ENCODE results near the gene CARHSP1.

The CARHSP1 gene

GRCh38 chr16:8849411-8850011 lies 19.3 kb downstream of the CARHSP1 start:
- Histone ChIP-seq H4K91ac (ENCODE audit: low read length) (peak overlapping the region; percentile 48), H3K4me3 (ENCODE audit: insufficient read depth in 1 of 2, low read depth in 1 of 2, low read length in 2 of 2) (no peak overlapping the region), H2AFZ (ENCODE audit: low read depth, low read length) (no peak overlapping the region), H3K4me1 (ENCODE audit: control insufficient read depth, insufficient read depth, low read depth, low read length) (peaks cover 36% of the 10 kb centered on the region), H3K36me3 (ENCODE audit: control insufficient read depth in 1 of 2, insufficient read depth in 2 of 2, low read depth in 1 of 2, low read length in 2 of 2) (peaks cover 78 to 80% of the 10 kb centered on the region in 2 experiments), H3K9ac (ENCODE audit: low read length) (peak overlapping the region; percentile 48), H3K4me2 (ENCODE audit: low read length, poor library complexity, severe bottlenecking) (no peak overlapping the region), H3K18ac (ENCODE audit: low read depth in 1 of 2, low read length in 2 of 2) (peak overlapping the region; percentile 38 to 92), H3K79me1 (replicated peaks; ENCODE audit: low read length, poor library complexity, severe bottlenecking) (peaks cover 12% of the 10 kb centered on the region), H3K14ac (ENCODE audit: low read length in 2 of 2) (peak overlapping the region in 1 of 2 experiments; percentile 91), H3K9me3 (ENCODE audit: control insufficient read depth, low read length) (no peaks in the 10 kb centered on the region), H3K4ac (ENCODE audit: low read depth in 1 of 2, low read length in 2 of 2) (peak overlapping the region; percentile 16 to 34), H2BK120ac (ENCODE audit: low read depth, low read length) (peak overlapping the region; percentile 35), H3K27ac (ENCODE audit: low read length, poor library complexity, severe bottlenecking) (peak overlapping the region; percentile 72), H3K23ac (ENCODE audit: low read length in 2 of 2) (no peak overlapping the region), H2BK12ac (ENCODE audit: low read length in 2 of 2) (peak overlapping the region; percentile 18 to 65), H2BK15ac (ENCODE audit: low read depth, poor library complexity, severe bottlenecking) (peak overlapping the region; percentile 86), H2BK5ac (ENCODE audit: low read depth, low read length, poor library complexity, severe bottlenecking) (no peak overlapping the region), H2AK5ac (ENCODE audit: low read length, severe bottlenecking) (peak overlapping the region; percentile 78), H3K27me3 (ENCODE audit: control insufficient read depth in 1 of 2, insufficient read depth in 1 of 2, low read length in 2 of 2) (no peaks in the 10 kb centered on the region), H4K8ac (ENCODE audit: low read length) (peak overlapping the region; percentile 47)
- DNase-seq, result peak; percentile 88
- 60% methylated on average over 18 of the region's 19 CpGs for WGBS

- Histone ChIP-seq H2AFZ (ENCODE audit: low read depth, low read length) (no peak overlapping the region), H2BK5ac (ENCODE audit: low read depth, low read length, poor library complexity, severe bottlenecking) (no peak overlapping the region), H3K4me1 (ENCODE audit: control insufficient read depth, insufficient read depth, low read depth, low read length) (peaks cover 33% of the 10 kb centered on the region), H4K91ac (ENCODE audit: low read length) (peak overlapping the region; percentile 0), H3K18ac (ENCODE audit: low read depth in 1 of 2, low read length in 2 of 2) (peak overlapping the region; percentile 38 to 58), H3K27me3 (ENCODE audit: control insufficient read depth in 1 of 2, insufficient read depth in 1 of 2, low read length in 2 of 2) (no peaks in the 10 kb centered on the region), H2AK5ac (ENCODE audit: low read length, severe bottlenecking) (no peak overlapping the region), H3K23ac (ENCODE audit: low read length in 2 of 2) (peak overlapping the region in 1 of 2 experiments; percentile 48), H3K36me3 (ENCODE audit: control insufficient read depth in 1 of 2, insufficient read depth in 2 of 2, low read depth in 1 of 2, low read length in 2 of 2) (peaks cover 74 to 75% of the 10 kb centered on the region in 2 experiments), H3K27ac (ENCODE audit: low read length, poor library complexity, severe bottlenecking) (peak overlapping the region; percentile 72), H3K9me3 (ENCODE audit: control insufficient read depth, low read length) (no peaks in the 10 kb centered on the region), H3K4me3 (ENCODE audit: insufficient read depth in 1 of 2, low read depth in 1 of 2, low read length in 2 of 2) (no peak overlapping the region), H3K4ac (ENCODE audit: low read depth in 1 of 2, low read length in 2 of 2) (no peak overlapping the region), H3K79me1 (replicated peaks; ENCODE audit: low read length, poor library complexity, severe bottlenecking) (peaks cover 9% of the 10 kb centered on the region), H2BK120ac (ENCODE audit: low read depth, low read length) (no peak overlapping the region), H2BK15ac (ENCODE audit: low read depth, poor library complexity, severe bottlenecking) (no peak overlapping the region), H3K14ac (ENCODE audit: low read length in 2 of 2) (peak overlapping the region in 1 of 2 experiments; percentile 76), H3K4me2 (ENCODE audit: low read length, poor library complexity, severe bottlenecking) (no peak overlapping the region), H2BK12ac (ENCODE audit: low read length in 2 of 2) (peak overlapping the region; percentile 0 to 37), H4K8ac (ENCODE audit: low read length) (peak overlapping the region; percentile 2), H3K9ac (ENCODE audit: low read length) (peak overlapping the region; percentile 48)
- DNase-seq, result peak; percentile 91
- WGBS, result 18% methylated on average over 6 of the region's 8 CpGs
Measured at GRCh38 chr16:8848939-8849391, 19.8 kb downstream of the CARHSP1 start.

- peak overlapping the region; percentile 48 for H3K9ac ChIP-seq (ENCODE audit: low read length)
- no peak overlapping the region for H2BK120ac ChIP-seq (ENCODE audit: low read depth, low read length)
- peak overlapping the region in 1 of 2 experiments; percentile 48 for H3K23ac ChIP-seq (ENCODE audit: low read length in 2 of 2)
- peaks cover 69 to 73% of the 10 kb centered on the region in 2 experiments for H3K36me3 ChIP-seq (ENCODE audit: control insufficient read depth in 1 of 2, insufficient read depth in 2 of 2, low read depth in 1 of 2, low read length in 2 of 2)
- no peak overlapping the region for H3K4me3 ChIP-seq (ENCODE audit: insufficient read depth in 1 of 2, low read depth in 1 of 2, low read length in 2 of 2)
- H2BK15ac ChIP-seq (ENCODE audit: low read depth, poor library complexity, severe bottlenecking), result peak overlapping the region; percentile 49
- H2AK5ac ChIP-seq (ENCODE audit: low read length, severe bottlenecking), result no peak overlapping the region
- peaks cover 9% of the 10 kb centered on the region for H3K79me1 ChIP-seq (replicated peaks; ENCODE audit: low read length, poor library complexity, severe bottlenecking)
- H3K18ac ChIP-seq (ENCODE audit: low read depth in 1 of 2, low read length in 2 of 2), result peak overlapping the region; percentile 14 to 58
- H4K8ac ChIP-seq (ENCODE audit: low read length), result peak overlapping the region; percentile 71
- H3K4ac ChIP-seq (ENCODE audit: low read depth in 1 of 2, low read length in 2 of 2), result no peak overlapping the region
- no peak overlapping the region for H2BK5ac ChIP-seq (ENCODE audit: low read depth, low read length, poor library complexity, severe bottlenecking)
- WGBS, result 90% methylated on average over 26 of the region's 26 CpGs
- no peaks in the 10 kb centered on the region for H3K27me3 ChIP-seq (ENCODE audit: control insufficient read depth in 1 of 2, insufficient read depth in 1 of 2, low read length in 2 of 2)
- peak overlapping the region; percentile 37 to 69 for H2BK12ac ChIP-seq (ENCODE audit: low read length in 2 of 2)
- H4K91ac ChIP-seq (ENCODE audit: low read length), result peak overlapping the region; percentile 11
- peak overlapping the region; percentile 72 for H3K27ac ChIP-seq (ENCODE audit: low read length, poor library complexity, severe bottlenecking)
- no peak overlapping the region for H3K4me2 ChIP-seq (ENCODE audit: low read length, poor library complexity, severe bottlenecking)
- DNase-seq, result no peak
- H3K4me1 ChIP-seq (ENCODE audit: control insufficient read depth, insufficient read depth, low read depth, low read length), result peaks cover 33% of the 10 kb centered on the region
- H2AFZ ChIP-seq (ENCODE audit: low read depth, low read length), result no peak overlapping the region
- no peak overlapping the region for H3K14ac ChIP-seq (ENCODE audit: low read length in 2 of 2)
- H3K9me3 ChIP-seq (ENCODE audit: control insufficient read depth, low read length), result no peaks in the 10 kb centered on the region
Measured at GRCh38 chr16:8848231-8848938, 20.4 kb downstream of the CARHSP1 start.

GRCh38 chr16:8847623-8848022 lies 21.2 kb downstream of the CARHSP1 start:
- no peak overlapping the region for H3K4me3 ChIP-seq (ENCODE audit: insufficient read depth in 1 of 2, low read depth in 1 of 2, low read length in 2 of 2)
- H3K14ac ChIP-seq (ENCODE audit: low read length in 2 of 2), result no peak overlapping the region
- no peak overlapping the region for H2BK15ac ChIP-seq (ENCODE audit: low read depth, poor library complexity, severe bottlenecking)
- H3K27ac ChIP-seq (ENCODE audit: low read length, poor library complexity, severe bottlenecking), result no peak overlapping the region
- H4K91ac ChIP-seq (ENCODE audit: low read length), result no peak overlapping the region
- H3K18ac ChIP-seq (ENCODE audit: low read depth in 1 of 2, low read length in 2 of 2), result no peak overlapping the region
- H4K8ac ChIP-seq (ENCODE audit: low read length), result no peak overlapping the region
- H3K36me3 ChIP-seq (ENCODE audit: control insufficient read depth in 1 of 2, insufficient read depth in 2 of 2, low read depth in 1 of 2, low read length in 2 of 2), result peaks cover 61 to 66% of the 10 kb centered on the region in 2 experiments
- DNase-seq, result no peak
- H3K27me3 ChIP-seq (ENCODE audit: control insufficient read depth in 1 of 2, insufficient read depth in 1 of 2, low read length in 2 of 2), result no peaks in the 10 kb centered on the region
- no peak overlapping the region for H2AFZ ChIP-seq (ENCODE audit: low read depth, low read length)
- H3K4ac ChIP-seq (ENCODE audit: low read depth in 1 of 2, low read length in 2 of 2), result no peak overlapping the region
- 96% methylated on average over 15 of the region's 15 CpGs for WGBS
- peak overlapping the region in 1 of 2 experiments; percentile 4 for H2BK12ac ChIP-seq (ENCODE audit: low read length in 2 of 2)
- no peak overlapping the region for H3K23ac ChIP-seq (ENCODE audit: low read length in 2 of 2)
- H3K9me3 ChIP-seq (ENCODE audit: control insufficient read depth, low read length), result no peaks in the 10 kb centered on the region
- no peak overlapping the region for H3K9ac ChIP-seq (ENCODE audit: low read length)
- no peak overlapping the region for H2BK120ac ChIP-seq (ENCODE audit: low read depth, low read length)
- peaks cover 33% of the 10 kb centered on the region for H3K4me1 ChIP-seq (ENCODE audit: control insufficient read depth, insufficient read depth, low read depth, low read length)
- H3K4me2 ChIP-seq (ENCODE audit: low read length, poor library complexity, severe bottlenecking), result no peak overlapping the region
- H2AK5ac ChIP-seq (ENCODE audit: low read length, severe bottlenecking), result no peak overlapping the region
- peaks cover 6% of the 10 kb centered on the region for H3K79me1 ChIP-seq (replicated peaks; ENCODE audit: low read length, poor library complexity, severe bottlenecking)
- H2BK5ac ChIP-seq (ENCODE audit: low read depth, low read length, poor library complexity, severe bottlenecking), result no peak overlapping the region

Measured in mesenchymal stem cell (in vitro differentiated cells and primary cell).